HepG2 (cell line): Measurements from ENCODE around the gene TEKT5. TPM values are rescaled to one million over a fixed set of nuclear protein-coding genes. Genes with fewer than 3 reads are reported as not detected.

Source experiments
- ARID2 ChIP-seq: sonication (generic); formaldehyde crosslinking; IDR thresholded peaks from 2 replicates; pipeline ENCODE4 v1.8.1; 2022; ENCODE audit warnings: mild to moderate bottlenecking, missing genetic modification reagents, borderline replicate concordance
- GABPA ChIP-seq, 2 experiments: IDR thresholded peaks; 2 replicates each; pipeline ENCODE4 v1.6.1; 2011 to 2016; ENCODE audit warnings: low read depth in 2 of 2, low read length in 1 of 2, missing biosample characterization in 1 of 2, missing genetic modification characterization in 1 of 2
- NFIC ChIP-seq: IDR thresholded peaks from 2 replicates; pipeline ENCODE4 v1.6.1; 2012; ENCODE audit warnings: mild to moderate bottlenecking, low read length, inconsistent platforms
- ZBTB8A ChIP-seq: sonication (generic); formaldehyde crosslinking; IDR thresholded peaks from 2 replicates; pipeline ENCODE4 v1.4.0; 2020; ENCODE audit warnings: mild to moderate bottlenecking, low read depth, missing genetic modification reagents, borderline replicate concordance
- ZNF235 ChIP-seq: sonication (generic); formaldehyde crosslinking; IDR thresholded peaks from 2 replicates; pipeline ENCODE4 v1.8.1; 2023; ENCODE audit warnings: mild to moderate bottlenecking, missing genetic modification reagents, borderline replicate concordance
- ZSCAN21 ChIP-seq: sonication (generic); formaldehyde crosslinking; IDR thresholded peaks from 2 replicates; pipeline ENCODE4 v1.8.0; 2022; ENCODE audit warnings: mild to moderate bottlenecking, missing genetic modification reagents, moderate library complexity, borderline replicate concordance
- polyA plus RNA-seq, 8 experiments: library from polyadenylated mRNA; depleted of rRNA in 3 of 8; stranded (reverse) in 7 of 8; unstranded in 1 of 8; fragments of >200 nt; fragmentation: Illumina TruSeq in 4 of 8; extraction: Trizol in 4 of 8; gene quantifications; 2 replicates each; pipeline versions ENCODE4 v1.2.1 to v1.2.3, GENCODE V29; 2011 to 2016; ENCODE audit warnings: low read depth in 4 of 8, missing spikeins in 1 of 8, mixed read lengths in 1 of 8; ENCODE audit not compliant: insufficient read depth in 1 of 8
- total RNA-seq, 5 experiments: library from RNA; depleted of rRNA; stranded (reverse); fragments of >200 nt; fragmentation: Illumina TruSeq; extraction: Trizol; gene quantifications; 2 replicates each; pipeline ENCODE4 v1.2.3, GENCODE V29; 2016; ENCODE audit warnings: low read depth in 1 of 5
- TF ChIP-seq, protein P1 (sequence below): IDR thresholded peaks from 2 replicates; pipeline ENCODE4 v1.6.1; 2012; ENCODE audit warnings: low read length, improper control_type of control experiment
- TF ChIP-seq, protein P2 (sequence below): sonication (generic); formaldehyde crosslinking; IDR thresholded peaks from 2 replicates; pipeline ENCODE4 v1.5.0; 2020; ENCODE audit warnings: mild to moderate bottlenecking, missing genetic modification reagents
- TF ChIP-seq, protein P3 (sequence below): sonication (generic); formaldehyde crosslinking; IDR thresholded peaks from 2 replicates; pipeline ENCODE4 v1.8.0; 2022; ENCODE audit warnings: missing genetic modification reagents, mild to moderate bottlenecking, moderate library complexity, borderline replicate concordance
- TF ChIP-seq, protein P4 (sequence below): sonication (generic); formaldehyde crosslinking; IDR thresholded peaks from 2 replicates; pipeline ENCODE4 v1.9.0; 2021; ENCODE audit warnings: mild to moderate bottlenecking, missing genetic modification reagents

Gene TEKT5
- total and polyA plus RNA-seq, 2 of the 13 experiments (the other 11 are each of a cell fraction or from before 2014, with no cell fraction given) = 0.16 TPM; not detected in 1

DNA sequence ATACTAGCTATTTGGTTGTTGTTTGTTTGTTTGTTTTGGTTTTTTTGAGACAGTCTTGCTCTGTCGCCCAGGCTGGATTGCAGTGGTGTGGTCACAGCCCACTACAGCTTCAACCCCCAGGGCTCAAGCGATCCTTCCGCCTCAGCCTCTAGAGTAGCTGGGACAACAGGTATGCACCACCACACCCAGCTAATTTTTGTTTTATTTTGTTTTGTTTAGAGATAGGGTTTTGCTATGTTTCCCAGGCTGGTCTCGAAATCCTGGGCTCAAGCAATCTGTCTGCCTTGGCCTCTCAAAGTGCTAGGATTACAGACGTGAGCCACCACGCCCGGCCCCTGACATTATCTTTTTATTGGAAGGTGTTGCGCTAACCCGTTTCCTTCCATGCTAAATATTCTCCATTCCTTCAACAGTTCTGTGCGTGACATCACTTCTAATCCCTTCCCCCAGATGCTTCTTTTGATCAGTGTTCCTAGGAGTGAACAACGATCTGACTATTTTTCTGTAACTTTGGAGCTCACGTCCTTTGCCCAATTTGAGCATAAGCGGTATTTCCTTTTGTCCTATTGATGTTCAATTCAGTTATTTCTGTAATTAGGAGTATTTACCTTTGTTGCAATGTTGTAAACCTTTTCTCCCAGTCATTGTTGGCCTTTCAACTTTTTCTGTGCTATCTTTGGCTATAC is 84.1 kb downstream of the TEKT5 start (continued):
- TF ChIP-seq, protein P1, sequence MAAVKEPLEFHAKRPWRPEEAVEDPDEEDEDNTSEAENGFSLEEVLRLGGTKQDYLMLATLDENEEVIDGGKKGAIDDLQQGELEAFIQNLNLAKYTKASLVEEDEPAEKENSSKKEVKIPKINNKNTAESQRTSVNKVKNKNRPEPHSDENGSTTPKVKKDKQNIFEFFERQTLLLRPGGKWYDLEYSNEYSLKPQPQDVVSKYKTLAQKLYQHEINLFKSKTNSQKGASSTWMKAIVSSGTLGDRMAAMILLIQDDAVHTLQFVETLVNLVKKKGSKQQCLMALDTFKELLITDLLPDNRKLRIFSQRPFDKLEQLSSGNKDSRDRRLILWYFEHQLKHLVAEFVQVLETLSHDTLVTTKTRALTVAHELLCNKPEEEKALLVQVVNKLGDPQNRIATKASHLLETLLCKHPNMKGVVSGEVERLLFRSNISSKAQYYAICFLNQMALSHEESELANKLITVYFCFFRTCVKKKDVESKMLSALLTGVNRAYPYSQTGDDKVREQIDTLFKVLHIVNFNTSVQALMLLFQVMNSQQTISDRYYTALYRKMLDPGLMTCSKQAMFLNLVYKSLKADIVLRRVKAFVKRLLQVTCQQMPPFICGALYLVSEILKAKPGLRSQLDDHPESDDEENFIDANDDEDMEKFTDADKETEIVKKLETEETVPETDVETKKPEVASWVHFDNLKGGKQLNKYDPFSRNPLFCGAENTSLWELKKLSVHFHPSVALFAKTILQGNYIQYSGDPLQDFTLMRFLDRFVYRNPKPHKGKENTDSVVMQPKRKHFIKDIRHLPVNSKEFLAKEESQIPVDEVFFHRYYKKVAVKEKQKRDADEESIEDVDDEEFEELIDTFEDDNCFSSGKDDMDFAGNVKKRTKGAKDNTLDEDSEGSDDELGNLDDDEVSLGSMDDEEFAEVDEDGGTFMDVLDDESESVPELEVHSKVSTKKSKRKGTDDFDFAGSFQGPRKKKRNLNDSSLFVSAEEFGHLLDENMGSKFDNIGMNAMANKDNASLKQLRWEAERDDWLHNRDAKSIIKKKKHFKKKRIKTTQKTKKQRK = no peak
- TF ChIP-seq, protein P2, sequence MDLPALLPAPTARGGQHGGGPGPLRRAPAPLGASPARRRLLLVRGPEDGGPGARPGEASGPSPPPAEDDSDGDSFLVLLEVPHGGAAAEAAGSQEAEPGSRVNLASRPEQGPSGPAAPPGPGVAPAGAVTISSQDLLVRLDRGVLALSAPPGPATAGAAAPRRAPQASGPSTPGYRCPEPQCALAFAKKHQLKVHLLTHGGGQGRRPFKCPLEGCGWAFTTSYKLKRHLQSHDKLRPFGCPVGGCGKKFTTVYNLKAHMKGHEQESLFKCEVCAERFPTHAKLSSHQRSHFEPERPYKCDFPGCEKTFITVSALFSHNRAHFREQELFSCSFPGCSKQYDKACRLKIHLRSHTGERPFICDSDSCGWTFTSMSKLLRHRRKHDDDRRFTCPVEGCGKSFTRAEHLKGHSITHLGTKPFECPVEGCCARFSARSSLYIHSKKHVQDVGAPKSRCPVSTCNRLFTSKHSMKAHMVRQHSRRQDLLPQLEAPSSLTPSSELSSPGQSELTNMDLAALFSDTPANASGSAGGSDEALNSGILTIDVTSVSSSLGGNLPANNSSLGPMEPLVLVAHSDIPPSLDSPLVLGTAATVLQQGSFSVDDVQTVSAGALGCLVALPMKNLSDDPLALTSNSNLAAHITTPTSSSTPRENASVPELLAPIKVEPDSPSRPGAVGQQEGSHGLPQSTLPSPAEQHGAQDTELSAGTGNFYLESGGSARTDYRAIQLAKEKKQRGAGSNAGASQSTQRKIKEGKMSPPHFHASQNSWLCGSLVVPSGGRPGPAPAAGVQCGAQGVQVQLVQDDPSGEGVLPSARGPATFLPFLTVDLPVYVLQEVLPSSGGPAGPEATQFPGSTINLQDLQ (CRISPR knock-in tag) = no peak
- TF ChIP-seq, protein P3, sequence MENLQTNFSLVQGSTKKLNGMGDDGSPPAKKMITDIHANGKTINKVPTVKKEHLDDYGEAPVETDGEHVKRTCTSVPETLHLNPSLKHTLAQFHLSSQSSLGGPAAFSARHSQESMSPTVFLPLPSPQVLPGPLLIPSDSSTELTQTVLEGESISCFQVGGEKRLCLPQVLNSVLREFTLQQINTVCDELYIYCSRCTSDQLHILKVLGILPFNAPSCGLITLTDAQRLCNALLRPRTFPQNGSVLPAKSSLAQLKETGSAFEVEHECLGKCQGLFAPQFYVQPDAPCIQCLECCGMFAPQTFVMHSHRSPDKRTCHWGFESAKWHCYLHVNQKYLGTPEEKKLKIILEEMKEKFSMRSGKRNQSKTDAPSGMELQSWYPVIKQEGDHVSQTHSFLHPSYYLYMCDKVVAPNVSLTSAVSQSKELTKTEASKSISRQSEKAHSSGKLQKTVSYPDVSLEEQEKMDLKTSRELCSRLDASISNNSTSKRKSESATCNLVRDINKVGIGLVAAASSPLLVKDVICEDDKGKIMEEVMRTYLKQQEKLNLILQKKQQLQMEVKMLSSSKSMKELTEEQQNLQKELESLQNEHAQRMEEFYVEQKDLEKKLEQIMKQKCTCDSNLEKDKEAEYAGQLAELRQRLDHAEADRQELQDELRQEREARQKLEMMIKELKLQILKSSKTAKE (CRISPR knock-in tag) = no peak; the same call in 1 of the 2 replicates
- TF ChIP-seq GABPA (IDR thresholded peaks at IDR 0.05; ENCODE audit: low read depth, low read length) (no peak), GABPA (CRISPR knock-in tag; IDR thresholded peaks at IDR 0.05; ENCODE audit: low read depth) (peak; percentile 50), ZNF235 (no peak), ARID2 (no peak), ZSCAN21 (no peak), ZBTB8A (CRISPR knock-in tag) (no peak), NFIC (peak; percentile 94; the same call in 1 of the 2 replicates)
- TF ChIP-seq, protein P4, sequence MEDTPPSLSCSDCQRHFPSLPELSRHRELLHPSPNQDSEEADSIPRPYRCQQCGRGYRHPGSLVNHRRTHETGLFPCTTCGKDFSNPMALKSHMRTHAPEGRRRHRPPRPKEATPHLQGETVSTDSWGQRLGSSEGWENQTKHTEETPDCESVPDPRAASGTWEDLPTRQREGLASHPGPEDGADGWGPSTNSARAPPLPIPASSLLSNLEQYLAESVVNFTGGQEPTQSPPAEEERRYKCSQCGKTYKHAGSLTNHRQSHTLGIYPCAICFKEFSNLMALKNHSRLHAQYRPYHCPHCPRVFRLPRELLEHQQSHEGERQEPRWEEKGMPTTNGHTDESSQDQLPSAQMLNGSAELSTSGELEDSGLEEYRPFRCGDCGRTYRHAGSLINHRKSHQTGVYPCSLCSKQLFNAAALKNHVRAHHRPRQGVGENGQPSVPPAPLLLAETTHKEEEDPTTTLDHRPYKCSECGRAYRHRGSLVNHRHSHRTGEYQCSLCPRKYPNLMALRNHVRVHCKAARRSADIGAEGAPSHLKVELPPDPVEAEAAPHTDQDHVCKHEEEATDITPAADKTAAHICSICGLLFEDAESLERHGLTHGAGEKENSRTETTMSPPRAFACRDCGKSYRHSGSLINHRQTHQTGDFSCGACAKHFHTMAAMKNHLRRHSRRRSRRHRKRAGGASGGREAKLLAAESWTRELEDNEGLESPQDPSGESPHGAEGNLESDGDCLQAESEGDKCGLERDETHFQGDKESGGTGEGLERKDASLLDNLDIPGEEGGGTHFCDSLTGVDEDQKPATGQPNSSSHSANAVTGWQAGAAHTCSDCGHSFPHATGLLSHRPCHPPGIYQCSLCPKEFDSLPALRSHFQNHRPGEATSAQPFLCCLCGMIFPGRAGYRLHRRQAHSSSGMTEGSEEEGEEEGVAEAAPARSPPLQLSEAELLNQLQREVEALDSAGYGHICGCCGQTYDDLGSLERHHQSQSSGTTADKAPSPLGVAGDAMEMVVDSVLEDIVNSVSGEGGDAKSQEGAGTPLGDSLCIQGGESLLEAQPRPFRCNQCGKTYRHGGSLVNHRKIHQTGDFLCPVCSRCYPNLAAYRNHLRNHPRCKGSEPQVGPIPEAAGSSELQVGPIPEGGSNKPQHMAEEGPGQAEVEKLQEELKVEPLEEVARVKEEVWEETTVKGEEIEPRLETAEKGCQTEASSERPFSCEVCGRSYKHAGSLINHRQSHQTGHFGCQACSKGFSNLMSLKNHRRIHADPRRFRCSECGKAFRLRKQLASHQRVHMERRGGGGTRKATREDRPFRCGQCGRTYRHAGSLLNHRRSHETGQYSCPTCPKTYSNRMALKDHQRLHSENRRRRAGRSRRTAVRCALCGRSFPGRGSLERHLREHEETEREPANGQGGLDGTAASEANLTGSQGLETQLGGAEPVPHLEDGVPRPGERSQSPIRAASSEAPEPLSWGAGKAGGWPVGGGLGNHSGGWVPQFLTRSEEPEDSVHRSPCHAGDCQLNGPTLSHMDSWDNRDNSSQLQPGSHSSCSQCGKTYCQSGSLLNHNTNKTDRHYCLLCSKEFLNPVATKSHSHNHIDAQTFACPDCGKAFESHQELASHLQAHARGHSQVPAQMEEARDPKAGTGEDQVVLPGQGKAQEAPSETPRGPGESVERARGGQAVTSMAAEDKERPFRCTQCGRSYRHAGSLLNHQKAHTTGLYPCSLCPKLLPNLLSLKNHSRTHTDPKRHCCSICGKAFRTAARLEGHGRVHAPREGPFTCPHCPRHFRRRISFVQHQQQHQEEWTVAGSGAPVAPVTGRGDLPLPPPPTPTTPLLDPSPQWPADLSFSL = no peak
